Measurements from ENCODE around the gene CTXND2. TPM values are rescaled to one million over a fixed set of nuclear protein-coding genes. Genes with fewer than 3 reads are reported as not detected.
"Not testable (repeated sequence)": the region's sequence is repeated elsewhere in the genome, so short reads cannot be mapped to it uniquely, and the experiment has no call there.

Gene CTXND2
- total and polyA plus RNA-seq, 2 of the 8 experiments (the other 6 are each of a cell fraction or from before 2014, with no cell fraction given): not detected

DNA sequence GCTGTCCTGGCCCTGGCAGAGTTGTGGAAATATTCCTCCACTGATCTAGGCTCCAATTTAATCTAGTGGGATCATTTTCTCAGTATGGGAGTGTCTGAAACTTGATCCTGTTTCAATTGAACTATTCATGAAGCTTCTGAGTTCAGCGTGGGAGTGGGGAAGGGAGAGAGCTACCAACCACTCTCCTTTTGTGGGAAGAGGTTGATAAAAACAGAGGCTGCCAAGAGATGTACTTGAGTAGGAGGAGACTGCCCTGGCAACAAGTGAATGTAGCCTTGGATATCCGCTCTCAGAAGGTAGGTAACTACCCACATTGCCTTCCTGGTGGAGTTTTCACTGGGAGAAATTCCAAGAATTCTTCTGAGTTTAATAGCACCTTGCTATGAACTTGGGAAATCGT is at the start of gene CTXND2 (continued):
- TF ChIP-seq POU5F1 (IDR thresholded peaks at IDR 0.05; ENCODE audit: low read depth, low read length): no peak
- TF ChIP-seq POLR2AphosphoS5 (IDR thresholded peaks at IDR 0.05; ENCODE audit: low read depth, low read length): no peak
- TF ChIP-seq SIRT6 (IDR thresholded peaks at IDR 0.05; ENCODE audit: low read length): no peak
- no peak for TF ChIP-seq BRCA1 (IDR thresholded peaks at IDR 0.05; ENCODE audit: low read depth, low read length)
- no peak for TF ChIP-seq CEBPB (IDR thresholded peaks at IDR 0.05; ENCODE audit: low read depth, low read length)
- no peak for TF ChIP-seq HDAC6 (IDR thresholded peaks at IDR 0.05; ENCODE audit: low read depth, low read length)
- no peak for TF ChIP-seq FOSL1 (IDR thresholded peaks at IDR 0.05; ENCODE audit: insufficient read depth, low read depth, low read length)
- TF ChIP-seq SP2 (IDR thresholded peaks at IDR 0.05; ENCODE audit: low read length): no peak

GRCh38 chr1:150840850-150841249 is 46.1 kb upstream of the CTXND2 start:
- not testable (repeated sequence) for H2AFZ ChIP-seq (ENCODE audit: low read length); FAIRE-seq

More at GRCh38 chr1:150840850-150841249, 46.1 kb upstream of the CTXND2 start:
- H3K4ac ChIP-seq (replicated peaks; ENCODE audit: insufficient read length, low read depth, low read length); H3K9me3 ChIP-seq (ENCODE audit: insufficient read depth in 2 of 2, low read depth in 1 of 2, low read length in 1 of 2); H3K4me3 ChIP-seq (ENCODE audit: extremely low read depth in 1 of 4, insufficient read depth in 2 of 4, low read depth in 3 of 4, low read length in 4 of 4); H3K4me2 ChIP-seq (ENCODE audit: insufficient read depth in 1 of 2, low read depth in 2 of 2, low read length in 2 of 2); H2BK120ac ChIP-seq (replicated peaks; ENCODE audit: low read depth, low read length); H2BK15ac ChIP-seq (ENCODE audit: low read length); DNase-seq (ENCODE audit: low read depth in 1 of 2, low spot score in 2 of 2); H3K27ac ChIP-seq (ENCODE audit: low read depth, low read length); H4K20me1 ChIP-seq (replicated peaks in 1 of 2; ENCODE audit: control insufficient read depth in 1 of 2, insufficient read depth in 2 of 2, low read length in 2 of 2); H2BK12ac ChIP-seq (ENCODE audit: low read depth, low read length); H3K9ac ChIP-seq (replicated peaks in 1 of 4; ENCODE audit: extremely low read depth in 1 of 4, low read depth in 3 of 4, low read length in 3 of 4); H3K23me2 ChIP-seq (ENCODE audit: low read depth, low read length); H4K8ac ChIP-seq (ENCODE audit: extremely low read depth, insufficient read depth, low read length); H3K23ac ChIP-seq (ENCODE audit: insufficient read length); H2BK5ac ChIP-seq (ENCODE audit: low read depth, low read length); H3K79me1 ChIP-seq (ENCODE audit: low read depth, low read length); H3K4me1 ChIP-seq (replicated peaks in 1 of 4; ENCODE audit: control insufficient read depth in 3 of 4, insufficient read depth in 4 of 4, low read length in 3 of 4); H3K56ac ChIP-seq (replicated peaks; ENCODE audit: insufficient read length, low read depth, low read length); H2AK5ac ChIP-seq (ENCODE audit: low read depth, low read length); H3K79me2 ChIP-seq (ENCODE audit: control insufficient read depth in 1 of 2, insufficient read depth in 2 of 2, low read length in 2 of 2); H3K36me3 ChIP-seq (ENCODE audit: control insufficient read depth in 2 of 4, insufficient read depth in 4 of 4, low read length in 3 of 4); H3K18ac ChIP-seq (ENCODE audit: extremely low read depth, low read length); H4K91ac ChIP-seq (replicated peaks; ENCODE audit: insufficient read length, low read length); H4K5ac ChIP-seq (ENCODE audit: insufficient read length, low read depth, low read length); H2BK20ac ChIP-seq (ENCODE audit: low read length); H3K27me3 ChIP-seq (replicated peaks in 1 of 4; ENCODE audit: control insufficient read depth in 3 of 4, extremely low read depth in 1 of 4, insufficient read depth in 3 of 4, low read length in 3 of 4); H3K14ac ChIP-seq (ENCODE audit: insufficient read length); CTCF ChIA-PET (ENCODE audit: partially characterized antibody): not testable (repeated sequence)
- POLR2A ChIA-PET (ENCODE audit: partially characterized antibody): interaction anchor here (0.6 kb wide), 1 partner anchor 100 kb away, joined by 3 read pairs; no protein-coding TSS in a partner anchor
- WGBS, 2 experiments (ENCODE audit: extremely low coverage in 1 of 2, insufficient coverage in 1 of 2, insufficient read length in 1 of 2, insufficient replicate concordance in 2 of 2, low coverage in 1 of 2, low lambda C conversion rate in 2 of 2, missing lambda C conversion rate in 1 of 2): 96% methylated on average over 7 of the region's 11 CpGs; no CpG with 5 or more reads in 1 of the 2 experiments

Data from H1 (cell line).